GM21367 (cell line): Measurements from ENCODE around the gene CNNM3.

Experiments
- ATAC-seq: cut with Tn5 transposase; IDR thresholded peaks from one replicate; pipeline ENCODE4 v1.9.1; 2021; ENCODE audit not compliant: unreplicated experiment

The CNNM3 gene

GRCh38 chr2:96816836-96817702 is 1.0 kb downstream of the CNNM3 start:
- no peak for ATAC-seq

GRCh38 chr2:96817882-96818281 is 1.8 kb downstream of the CNNM3 start:
- no peak for ATAC-seq

DNA sequence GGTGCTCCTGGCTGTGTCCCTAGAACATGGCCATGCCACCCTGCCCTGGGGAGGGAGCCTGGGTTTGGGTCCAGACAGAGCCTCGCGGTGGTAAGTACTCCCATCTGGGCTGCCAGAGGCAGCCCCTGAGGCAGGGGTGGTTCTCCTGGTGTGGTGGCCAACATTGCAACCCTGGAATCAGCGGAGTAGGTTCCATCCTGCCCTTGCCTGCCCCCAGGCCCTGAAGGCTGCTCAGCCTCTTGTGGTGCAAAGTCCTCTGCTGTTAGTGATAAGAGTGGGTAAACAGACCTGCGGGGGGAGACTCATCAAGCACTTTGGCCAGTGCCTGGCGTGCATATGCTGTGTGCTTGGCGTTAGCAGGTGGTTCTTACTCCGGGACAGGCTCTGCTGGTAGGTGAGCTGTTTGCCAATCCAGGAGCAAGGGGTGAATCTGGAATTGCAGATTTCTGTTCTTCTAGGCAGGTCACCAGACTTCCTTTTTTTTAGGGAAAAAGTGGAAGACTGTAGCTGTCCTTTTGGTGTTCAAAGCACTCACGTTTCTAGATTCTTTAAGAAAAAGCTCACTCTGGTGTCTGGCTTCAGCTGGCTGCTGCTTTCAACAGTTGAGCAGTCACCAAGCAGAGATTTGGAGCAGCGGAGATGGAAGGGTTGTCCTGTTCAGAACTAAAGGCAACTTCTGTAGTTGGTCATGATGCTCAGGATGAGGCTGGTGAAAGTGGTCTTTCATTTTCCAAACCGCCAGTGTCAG is 3.2 kb downstream of the CNNM3 start:
- ATAC-seq: no peak

DNA sequence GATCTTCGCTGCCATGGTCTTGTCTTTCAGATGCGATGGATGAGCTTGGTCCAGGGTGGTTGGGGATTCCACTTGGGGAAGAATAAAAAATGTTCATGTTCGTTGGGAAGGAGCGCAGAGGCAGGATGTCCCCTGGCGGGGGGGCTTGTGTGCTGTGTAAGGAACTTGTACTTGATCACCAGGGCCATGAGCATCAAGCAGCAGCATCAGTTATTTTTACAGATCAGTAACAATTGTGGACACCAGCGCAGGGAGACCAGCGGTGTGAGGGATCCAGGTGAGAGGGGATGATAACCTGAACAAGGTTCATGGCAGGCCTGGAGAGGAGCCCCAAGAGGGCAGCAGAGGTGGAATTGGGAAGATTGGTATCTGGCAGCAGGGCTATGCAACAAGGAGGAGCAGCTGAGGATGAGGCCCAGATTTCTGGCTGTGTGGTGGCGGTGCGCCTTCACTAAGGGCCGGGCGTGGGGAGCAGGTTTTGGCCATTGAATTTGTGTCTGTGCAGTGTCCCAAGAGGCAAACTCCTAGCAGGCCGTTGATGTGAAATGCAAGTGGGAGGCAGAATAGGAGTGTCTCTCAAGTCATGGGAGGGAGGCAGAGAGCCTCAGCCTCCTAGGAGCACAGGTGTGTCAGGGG is 3.9 kb downstream of the CNNM3 start:
- no peak for ATAC-seq

- no peak for ATAC-seq
Measured at GRCh38 chr2:96821113-96821675, 5.1 kb downstream of the CNNM3 start.

DNA sequence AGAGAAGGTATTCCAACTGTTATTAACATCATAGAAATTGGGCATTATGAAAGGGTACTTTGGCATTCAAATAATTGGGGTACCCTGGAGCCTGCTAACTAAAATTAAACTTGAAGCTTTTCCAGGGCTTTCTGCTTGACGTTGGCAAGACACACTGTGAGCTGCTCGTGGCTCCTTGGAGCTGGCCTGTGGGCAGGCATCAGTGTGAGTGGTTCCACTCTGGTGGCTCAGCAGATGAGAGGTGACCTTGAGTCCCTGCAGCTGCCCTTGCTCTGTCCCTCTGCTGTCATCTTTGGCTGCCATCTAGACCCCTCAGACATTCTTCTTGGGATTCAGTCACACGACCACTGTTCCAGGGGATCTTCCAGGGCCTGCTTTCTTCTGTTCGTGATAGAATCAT is 6.7 kb downstream of the CNNM3 start:
- no peak for ATAC-seq

DNA sequence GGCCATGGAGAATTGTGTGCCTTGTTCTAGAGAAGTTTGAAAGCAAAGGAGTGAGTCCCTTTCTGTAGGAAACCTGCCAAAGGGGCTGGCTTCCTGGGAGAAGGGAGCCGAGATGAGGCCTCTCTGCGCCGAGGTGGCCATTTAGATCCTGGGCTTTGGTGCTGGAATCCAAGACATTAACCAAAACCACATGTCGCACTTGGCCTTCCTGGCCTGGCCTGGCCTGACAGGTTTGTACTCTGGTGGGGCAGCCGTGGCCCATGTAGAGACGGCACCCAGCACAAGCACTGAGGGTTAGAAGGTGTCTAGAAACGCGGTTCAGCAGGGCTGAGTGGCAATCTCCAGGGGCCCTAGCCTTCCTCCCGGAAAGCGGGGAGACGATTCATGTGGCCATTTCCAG is 7.1 kb downstream of the CNNM3 start:
- ATAC-seq: no peak

DNA sequence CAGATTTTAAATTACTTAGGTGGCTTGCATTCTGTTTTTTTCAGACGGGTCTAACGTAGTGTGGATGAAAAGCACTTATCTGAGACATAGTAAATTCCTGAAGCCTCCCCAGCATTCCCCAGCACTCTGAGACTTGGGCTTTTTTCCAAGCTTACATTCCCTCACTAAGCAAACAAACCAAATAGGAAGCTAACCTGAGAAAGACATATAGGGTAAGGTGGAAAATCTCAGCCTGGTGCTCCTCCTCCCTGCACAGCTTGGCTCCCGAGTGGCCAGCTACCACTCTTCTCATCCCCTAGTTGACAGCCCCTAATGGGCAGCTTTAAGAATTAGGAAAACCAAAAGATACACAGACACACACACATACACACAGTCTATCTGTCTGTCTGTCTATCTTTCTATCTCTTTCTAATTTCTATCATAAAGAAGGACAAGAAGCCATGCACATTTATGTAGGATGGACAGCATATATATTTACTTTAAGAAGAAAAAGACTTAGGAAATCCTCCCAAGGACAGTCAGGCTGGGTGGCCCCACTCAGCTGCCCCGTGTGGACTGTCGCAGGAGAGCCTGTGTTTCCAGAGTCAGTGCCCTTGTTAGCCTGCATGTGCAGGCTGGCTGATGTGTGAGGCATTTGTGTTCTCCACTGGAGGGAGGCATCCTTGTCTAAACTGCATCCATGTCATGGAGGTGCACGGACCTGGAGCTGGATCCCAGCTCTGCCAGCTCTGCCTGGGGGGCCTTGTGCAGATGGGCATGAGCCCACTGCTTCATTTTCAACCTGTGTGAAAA is 8.2 kb downstream of the CNNM3 start:
- no peak for ATAC-seq

DNA sequence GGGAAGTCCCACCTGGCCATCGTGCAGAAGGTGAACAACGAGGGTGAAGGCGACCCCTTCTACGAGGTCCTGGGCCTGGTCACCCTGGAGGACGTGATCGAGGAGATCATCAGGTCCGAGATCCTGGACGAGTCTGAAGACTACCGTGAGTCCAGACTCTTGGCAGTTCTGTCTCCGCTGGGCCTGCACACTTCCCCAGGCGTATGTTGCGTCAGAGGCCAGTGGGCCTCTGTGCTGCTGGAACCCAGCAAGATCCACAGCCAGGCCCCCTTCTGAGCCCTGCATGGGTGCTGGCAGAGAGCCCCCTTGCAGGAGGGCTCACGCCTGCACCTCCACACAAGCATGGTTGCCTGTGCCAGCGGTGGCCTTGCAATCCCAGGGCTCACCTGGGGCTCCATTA is 9.0 kb downstream of the CNNM3 start:
- no peak for ATAC-seq

DNA sequence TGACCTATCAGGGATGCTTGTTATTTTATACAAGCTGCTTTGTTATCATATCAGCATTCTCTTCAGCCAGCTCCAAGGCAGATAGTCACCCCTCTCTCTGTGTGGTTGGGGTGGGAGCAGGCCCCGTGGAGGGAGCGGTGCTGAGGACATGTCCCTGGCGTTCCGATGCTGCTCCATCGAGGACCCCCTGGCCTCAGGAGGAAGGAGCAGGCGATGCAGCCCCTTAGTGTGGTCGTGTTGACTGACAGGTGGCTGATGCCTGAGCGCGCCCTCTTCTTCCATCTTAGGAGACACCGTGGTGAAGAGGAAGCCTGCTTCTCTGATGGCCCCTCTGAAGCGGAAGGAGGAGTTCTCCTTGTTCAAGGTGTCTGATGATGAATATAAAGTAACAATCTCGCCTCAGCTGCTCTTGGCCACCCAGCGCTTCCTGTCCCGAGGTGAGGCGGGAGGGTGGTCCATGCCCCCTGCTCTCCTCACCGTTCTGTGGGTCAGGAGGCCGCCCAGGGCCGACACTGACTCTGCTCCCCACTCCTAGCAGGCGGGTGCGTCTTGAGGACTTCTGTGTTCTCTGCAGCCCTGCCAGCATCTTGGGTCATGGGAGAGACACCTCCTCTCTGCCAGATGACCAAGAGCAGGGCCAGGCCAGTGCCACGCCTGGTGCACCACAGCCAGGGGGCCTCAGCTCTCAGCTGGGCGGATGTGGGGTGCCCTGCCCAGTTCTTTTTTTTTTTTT is 10.6 kb downstream of the CNNM3 start:
- ATAC-seq: no peak

DNA sequence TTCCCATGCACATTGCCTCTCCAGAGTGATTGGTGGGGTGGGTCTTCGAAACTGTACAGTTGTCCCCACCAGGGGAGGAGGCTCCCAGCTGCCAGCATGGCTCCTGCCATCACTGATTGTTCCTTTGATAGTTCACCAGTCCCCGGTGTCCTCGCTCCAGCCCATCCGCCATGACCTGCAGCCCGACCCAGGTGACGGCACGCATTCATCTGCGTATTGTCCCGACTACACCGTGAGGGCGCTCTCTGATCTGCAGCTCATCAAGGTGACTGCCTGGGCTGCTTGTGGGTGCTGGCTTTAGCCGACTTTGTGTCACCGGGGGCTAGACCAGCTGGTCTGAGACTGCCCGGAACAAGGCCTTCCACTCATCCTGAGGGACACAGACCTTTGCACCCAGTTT is 12.4 kb downstream of the CNNM3 start:
- ATAC-seq: no peak

- ATAC-seq: no peak
Measured at GRCh38 chr2:96828874-96829273, 12.8 kb downstream of the CNNM3 start.

GRCh38 chr2:96830044-96830562 is 14.0 kb downstream of the CNNM3 start:
- no peak for ATAC-seq

GRCh38 chr2:96831679-96832078 is 15.6 kb downstream of the CNNM3 start:
- no peak for ATAC-seq

DNA sequence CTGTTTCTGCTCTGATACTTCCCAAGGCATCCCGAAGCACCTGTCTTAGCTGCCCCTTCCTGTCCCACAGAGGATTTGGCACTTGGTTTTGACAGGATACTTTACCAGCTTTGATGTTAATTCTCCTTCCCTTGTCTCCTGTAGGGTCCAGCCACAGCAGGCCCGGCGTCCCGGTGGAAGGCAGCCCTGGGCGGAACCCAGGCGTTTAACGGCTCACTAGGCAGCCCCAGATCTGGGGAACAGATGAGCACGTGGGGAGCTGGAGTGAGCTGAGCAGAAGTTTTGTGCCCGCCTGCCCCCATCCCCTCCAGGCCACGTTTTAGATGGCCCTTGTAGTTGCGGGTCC is 16.3 kb downstream of the CNNM3 start:
- ATAC-seq: no peak

DNA sequence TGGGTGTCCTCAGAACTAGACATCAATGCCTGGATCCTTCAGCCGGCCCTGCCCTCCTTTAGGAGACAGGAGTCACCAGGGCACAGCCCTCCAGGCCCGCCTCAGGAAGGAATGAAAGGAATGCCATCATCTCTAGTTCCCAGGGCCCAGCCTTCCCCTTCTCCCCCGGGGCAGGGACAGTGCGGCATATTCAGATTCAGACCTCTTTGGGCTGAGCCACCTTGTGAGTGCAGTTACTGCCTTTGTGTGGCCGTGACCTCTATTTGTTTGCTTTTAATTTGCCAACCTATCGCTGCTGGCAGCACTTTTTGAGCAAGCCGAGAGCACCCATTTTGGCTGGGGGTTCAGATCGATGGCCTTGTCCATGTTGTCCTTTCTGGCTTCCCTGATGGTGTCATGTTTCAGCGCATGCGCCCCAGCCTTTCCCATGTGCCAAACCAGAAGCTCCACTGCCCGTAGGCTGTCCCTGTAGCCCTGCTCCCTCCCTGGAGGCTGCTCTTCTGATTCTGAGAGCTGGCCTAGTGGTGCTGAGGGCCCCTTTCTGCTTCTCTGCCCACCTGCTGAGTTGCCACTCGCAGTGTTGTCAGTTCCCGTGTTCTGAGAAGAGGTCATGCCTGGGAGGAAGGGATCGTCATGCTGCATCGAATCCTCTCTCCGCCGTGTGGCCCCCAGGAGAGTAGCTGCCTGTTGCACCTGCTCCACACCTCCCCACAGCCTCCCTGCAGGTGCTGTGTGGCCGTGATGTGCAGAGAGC is 16.9 kb downstream of the CNNM3 start:
- ATAC-seq: no peak

DNA sequence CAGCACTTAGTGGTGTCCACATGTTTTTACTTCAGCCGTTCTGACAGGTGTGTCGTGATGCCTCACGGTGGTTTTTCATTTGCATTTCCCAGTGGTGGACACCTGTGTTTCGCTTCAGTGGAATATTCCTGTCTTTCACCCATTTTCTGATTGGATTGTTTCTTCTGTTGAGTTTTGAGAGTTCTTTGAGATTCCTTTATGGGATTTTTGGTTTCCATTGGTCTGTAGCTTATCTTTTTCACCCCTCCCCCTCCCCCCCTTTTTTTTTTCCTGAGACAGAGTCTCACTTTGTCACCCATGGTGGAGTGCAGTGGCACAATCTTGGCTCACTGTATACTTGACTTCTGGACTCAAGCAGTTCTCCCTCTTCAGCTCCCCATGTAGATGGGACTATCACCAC is 19.8 kb downstream of the CNNM3 start:
- no peak for ATAC-seq

DNA sequence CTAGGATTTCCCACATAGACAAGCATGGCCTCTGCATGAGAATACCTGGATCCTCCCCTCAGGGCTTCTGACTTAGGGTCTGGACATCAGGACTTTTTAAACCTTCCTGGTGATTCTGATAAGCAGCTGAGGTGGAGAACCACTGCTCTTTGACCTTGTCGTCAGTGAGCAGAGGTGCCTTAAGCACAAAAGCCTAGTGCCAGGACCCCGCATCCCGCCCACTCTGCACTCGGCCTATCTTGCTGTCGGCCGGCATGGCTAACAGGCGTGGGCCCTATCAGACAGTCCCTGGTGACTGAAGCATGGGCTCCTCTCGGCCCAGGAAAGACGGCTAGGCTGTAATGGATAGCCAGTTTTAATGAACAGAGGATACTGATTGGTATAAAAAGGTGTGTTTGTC is 21.5 kb downstream of the CNNM3 start:
- ATAC-seq: no peak
